ENCODE data around the gene ANKRD18B. TPM values are rescaled to one million over a fixed set of nuclear protein-coding genes. Genes with fewer than 3 reads are reported as not detected.
"Not testable (repeated sequence)": the region's sequence is repeated elsewhere in the genome, so short reads cannot be mapped to it uniquely, and the experiment has no call there.

The ANKRD18B gene
- polyA plus RNA-seq, 3 donors = 0.34 to 1.6 (median 0.93) TPM

GRCh38 chr9:33528069-33528468 lies 4.0 kb downstream of the ANKRD18B start:
- DNase-seq = not testable (repeated sequence)

GRCh38 chr9:33533958-33534357 lies 9.9 kb downstream of the ANKRD18B start:
- DNase-seq = not testable (repeated sequence)

GRCh38 chr9:33535541-33535940 lies 11.5 kb downstream of the ANKRD18B start:
- no peak for DNase-seq

DNA sequence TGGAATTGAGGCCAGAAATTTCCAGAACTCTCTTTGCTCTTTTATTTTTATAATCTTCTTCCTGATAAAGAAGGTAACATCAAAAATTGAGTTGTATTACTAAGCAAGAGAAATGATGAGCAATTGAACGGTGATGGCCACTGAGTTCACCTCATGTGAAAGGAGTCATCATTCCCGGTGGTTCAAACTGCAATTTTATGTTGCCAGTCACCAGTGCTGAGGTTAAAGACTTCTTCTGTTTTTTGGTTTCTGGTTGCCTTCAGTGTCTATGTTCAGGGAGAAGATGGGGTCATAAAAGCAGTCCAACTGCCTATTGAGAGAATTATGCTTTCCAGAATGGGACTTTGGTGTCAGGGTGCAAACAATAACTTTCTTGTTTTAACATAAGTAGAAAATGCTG lies 19.4 kb downstream of the ANKRD18B start:
- not testable (repeated sequence) for DNase-seq

DNA sequence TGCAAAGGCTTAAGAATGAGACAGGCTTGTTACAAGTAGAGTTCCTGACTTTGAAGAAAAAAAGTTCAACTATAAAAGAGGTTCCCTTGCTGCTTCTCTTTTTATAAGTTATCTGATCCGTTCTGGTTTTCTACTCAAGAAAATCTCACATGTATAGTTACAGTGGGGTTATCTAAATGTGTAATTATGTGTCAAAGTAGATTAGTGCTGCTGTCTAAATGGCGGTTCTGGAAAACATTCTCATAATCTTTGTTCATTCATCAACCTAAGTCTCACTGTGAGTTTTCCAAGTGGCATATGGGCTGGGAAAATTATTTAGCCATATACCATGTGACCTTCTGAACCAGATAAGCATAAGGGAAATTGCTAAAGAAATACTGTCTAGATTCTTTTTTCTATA lies 21.7 kb downstream of the ANKRD18B start:
- DNase-seq = not testable (repeated sequence)

- DNase-seq = not testable (repeated sequence)
Measured at GRCh38 chr9:33548816-33549215, 24.8 kb downstream of the ANKRD18B start.

DNA sequence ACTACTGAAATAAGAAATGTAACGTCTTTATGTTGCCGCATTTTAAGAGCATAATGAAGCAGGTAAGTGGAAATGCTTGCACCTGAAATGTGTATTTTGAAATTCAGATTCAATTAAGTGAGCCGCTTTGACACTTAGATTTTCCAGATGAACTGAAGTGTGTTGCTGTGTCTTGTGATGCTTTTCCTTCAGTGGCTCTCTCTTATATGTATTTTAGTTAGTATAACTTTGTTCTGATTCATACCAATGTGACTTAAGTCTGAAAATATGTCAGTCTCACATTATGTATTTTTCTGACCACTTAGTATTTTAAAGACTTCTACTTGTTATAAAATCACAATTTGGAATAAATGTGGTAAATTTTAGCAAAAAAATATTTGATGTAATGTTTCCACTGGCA lies 25.4 kb downstream of the ANKRD18B start:
- DNase-seq = not testable (repeated sequence)

- not testable (repeated sequence) for DNase-seq
Measured at GRCh38 chr9:33551183-33551582, 27.1 kb downstream of the ANKRD18B start.

DNA sequence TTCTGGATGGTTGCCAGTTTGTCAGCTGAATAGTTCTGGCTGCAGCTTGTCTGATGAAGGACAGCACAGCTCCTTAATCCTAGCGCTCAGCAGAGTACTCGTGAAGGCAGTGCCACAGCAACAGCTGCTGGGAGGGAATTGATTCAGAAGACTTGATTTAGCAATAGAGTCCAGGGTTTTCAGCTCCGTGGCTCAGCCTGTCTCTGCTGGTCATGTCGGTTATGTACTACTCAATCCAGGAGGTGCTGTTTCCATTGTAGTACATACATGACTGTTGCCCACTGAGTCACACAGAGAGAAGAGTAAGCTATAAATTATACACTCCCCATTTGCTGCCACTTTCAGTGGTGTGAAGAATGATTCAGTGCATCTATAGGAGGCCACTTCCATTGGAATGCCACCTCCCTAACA lies 28.3 kb downstream of the ANKRD18B start:
- not testable (repeated sequence) for DNase-seq

DNA sequence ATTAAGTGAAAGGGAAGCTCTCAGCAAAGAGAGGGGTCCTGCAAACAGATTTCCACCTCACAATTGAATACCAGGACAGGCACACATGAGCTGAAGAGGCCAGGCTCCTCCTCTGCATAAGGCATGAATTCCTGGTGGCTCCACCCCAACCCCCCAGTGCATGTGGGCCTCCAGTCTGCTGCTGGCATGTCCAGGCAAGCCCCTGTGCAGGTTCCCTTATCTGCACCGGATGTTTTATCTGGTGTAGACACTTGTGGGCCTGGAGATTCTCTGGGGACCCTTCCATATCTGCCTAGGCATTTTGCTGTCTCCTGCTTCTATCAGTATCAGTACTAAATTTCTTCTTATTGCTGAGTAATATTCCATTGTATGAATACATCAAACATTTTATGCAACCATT lies 36.2 kb downstream of the ANKRD18B start:
- not testable (repeated sequence) for DNase-seq

- DNase-seq = not testable (repeated sequence)
Measured at GRCh38 chr9:33562196-33562595, 38.1 kb downstream of the ANKRD18B start.

- not testable (repeated sequence) for DNase-seq
Measured at GRCh38 chr9:33567776-33568175, 43.7 kb downstream of the ANKRD18B start.

DNA sequence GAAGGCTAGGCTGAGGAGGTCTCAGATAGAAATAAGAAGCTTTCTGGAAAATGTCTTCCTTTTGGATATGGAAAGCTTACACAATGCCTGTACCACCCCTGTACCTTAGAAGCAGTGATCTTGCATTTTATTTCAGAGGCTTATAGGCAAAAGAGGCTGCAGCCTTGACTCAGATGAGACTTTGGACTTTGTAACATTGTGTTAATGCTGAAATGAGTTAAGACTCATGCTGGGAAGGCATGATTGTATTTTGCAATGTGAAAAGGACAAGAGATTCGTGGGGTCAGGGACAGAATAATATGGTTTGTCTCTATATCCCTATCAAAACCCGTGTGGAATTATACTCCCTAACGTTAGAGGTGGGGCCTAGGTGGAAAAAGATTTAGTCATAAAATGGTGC lies 53.7 kb downstream of the ANKRD18B start:
- DNase-seq = not testable (repeated sequence)

- not testable (repeated sequence) for DNase-seq
Measured at GRCh38 chr9:33579996-33580395, 55.9 kb downstream of the ANKRD18B start.

DNA sequence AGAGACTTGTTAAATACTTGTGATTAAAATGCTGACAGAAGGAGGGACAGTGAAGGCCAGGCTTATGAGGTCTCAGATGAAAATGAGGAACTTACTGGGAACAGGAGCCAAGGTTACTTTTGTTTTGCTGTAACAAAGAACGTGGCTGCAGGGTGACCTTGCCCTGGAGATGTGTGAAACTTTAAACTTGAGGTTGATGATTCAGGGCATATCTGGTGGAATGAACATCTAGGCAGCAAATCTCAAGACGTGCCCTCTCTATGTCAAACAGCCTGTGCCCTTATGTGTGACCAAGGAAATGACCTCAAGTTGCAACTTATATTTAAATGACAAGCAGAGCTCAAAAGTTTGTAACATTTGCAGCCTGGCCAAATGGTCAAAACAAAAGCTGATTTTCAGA lies 58.6 kb downstream of the ANKRD18B start:
- DNase-seq = not testable (repeated sequence)

DNA sequence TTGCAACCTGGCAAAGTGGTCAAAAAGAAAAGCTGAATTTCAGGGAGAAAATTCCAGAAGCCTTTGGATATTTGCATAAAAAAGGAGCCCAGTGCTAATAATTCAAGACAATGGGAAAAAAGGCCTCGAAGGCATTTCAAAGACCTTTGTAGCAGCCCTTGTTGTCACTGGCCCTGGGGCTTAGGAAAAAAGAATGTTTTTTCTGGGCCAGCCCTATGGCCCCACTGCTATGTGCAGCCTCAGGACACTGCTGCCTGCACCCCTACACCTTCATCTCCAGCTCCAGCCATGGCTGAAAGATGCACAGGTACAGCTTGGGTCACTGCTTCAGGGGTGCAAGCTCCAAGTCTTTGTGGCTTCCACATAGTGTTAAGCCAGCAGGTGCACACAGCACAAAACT lies 62.1 kb downstream of the ANKRD18B start:
- DNase-seq = not testable (repeated sequence)

DNA sequence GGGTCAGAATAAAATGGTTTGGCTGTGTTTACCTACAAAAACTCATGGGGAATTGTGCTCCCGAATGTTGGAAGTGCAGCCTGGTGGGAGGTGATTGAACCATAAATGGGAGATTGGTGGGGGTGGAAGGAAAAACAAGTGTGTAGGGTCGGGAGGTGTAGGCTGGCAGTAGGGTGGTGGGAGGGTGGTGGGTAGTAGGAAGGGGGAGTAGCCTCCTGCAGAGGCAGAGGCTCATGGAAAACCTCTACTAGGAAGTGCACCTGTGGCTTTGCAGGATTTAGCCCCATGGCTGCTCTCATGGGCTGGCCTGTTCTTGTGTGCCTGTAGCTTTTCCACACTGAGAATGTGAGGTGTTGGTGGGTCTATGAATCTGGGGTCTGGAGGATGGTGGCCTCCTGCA lies 63.7 kb downstream of the ANKRD18B start:
- not testable (repeated sequence) for DNase-seq

DNA sequence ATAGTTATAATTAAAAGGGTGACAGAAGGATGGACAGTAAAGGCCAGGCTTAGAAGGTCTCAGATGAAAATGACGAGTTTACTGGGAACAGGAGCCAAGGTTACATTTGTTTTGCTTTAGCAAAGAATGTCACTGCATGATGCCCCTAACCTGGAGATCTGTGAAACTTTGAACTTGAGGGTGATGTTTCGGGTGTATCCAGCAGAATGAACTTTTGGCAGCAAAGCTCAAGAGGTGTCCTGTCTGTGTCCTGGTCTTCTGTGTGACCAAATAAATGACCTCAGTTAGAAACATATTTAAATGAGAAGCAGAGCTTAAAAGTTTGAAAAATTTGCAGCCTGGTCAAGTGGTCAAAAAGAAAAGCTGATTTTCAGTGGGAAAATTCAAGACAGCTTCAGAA lies 64.8 kb downstream of the ANKRD18B start:
- DNase-seq = not testable (repeated sequence)

DNA sequence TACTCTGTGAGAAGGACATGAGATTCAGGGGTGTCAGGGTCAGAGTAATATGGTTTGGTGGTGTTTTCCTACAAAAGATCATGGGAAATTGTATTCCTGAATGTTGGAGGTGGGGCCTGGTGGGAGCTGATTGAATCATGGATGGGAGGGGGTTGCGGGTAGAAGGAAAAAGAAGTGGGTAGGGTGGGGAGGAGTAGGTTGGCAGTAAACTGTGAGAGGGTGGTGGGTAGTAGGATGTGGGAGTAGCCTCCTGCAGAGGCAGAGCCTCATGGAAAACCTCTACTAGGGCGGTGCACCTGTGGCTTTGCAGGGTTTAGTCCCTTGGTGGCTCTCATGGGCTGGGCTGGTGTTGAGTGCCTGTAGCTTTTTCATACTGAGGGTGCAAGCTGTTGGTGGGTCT lies 66.8 kb downstream of the ANKRD18B start:
- not testable (repeated sequence) for DNase-seq

DNA sequence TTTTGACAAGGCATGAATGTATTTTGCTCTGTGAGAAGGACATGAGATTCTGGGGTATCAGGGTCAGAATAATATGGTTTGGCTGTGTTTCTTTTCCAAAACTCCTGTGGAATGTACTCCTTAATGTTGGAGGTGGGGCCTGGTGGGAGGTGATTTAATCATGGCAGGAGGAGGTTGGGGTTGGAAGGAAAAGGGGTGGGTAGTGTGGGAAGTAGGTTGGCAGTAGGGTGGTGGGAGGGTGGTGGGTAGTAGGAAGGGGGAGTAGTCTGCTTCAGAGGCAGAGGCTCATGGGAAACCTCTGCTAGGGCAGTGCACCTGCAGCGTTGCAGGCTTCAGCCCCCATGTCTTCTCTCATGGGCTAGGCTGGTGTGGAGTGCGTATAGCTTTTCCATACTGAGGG lies 72.9 kb downstream of the ANKRD18B start:
- DNase-seq = not testable (repeated sequence)

GRCh38 chr9:33597386-33597785 lies 73.3 kb downstream of the ANKRD18B start:
- not testable (repeated sequence) for DNase-seq

DNA sequence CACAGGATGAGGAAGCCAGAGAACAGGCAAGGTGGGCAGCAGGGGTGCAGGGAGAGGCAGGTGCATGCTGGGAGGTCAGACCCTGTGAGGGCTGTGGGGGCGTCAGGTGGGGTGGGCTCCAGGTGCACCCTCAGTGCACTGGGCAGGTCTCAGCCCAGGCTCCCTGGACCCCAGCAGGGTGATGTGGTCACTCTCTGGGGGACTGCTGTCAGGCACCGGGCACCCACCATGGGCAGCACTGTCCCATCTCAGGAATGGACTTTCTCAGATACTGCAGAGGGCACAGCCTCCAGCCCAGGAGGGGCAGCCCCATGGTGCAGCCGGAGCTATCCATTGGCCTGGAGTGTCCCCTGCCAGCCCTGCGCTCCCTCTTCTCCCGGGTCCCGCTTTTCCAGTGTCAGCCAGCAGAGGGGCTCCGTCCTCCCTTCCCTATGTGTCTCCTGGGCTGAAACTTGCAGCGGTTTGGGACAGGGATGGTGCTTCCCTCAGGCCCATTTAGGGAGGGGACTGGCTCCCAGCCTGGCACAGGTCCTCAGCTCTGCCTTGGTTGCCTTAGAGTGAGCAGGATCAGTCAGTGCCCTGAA lies 74.8 kb downstream of the ANKRD18B start:
- DNase-seq = not testable (repeated sequence)

DNA sequence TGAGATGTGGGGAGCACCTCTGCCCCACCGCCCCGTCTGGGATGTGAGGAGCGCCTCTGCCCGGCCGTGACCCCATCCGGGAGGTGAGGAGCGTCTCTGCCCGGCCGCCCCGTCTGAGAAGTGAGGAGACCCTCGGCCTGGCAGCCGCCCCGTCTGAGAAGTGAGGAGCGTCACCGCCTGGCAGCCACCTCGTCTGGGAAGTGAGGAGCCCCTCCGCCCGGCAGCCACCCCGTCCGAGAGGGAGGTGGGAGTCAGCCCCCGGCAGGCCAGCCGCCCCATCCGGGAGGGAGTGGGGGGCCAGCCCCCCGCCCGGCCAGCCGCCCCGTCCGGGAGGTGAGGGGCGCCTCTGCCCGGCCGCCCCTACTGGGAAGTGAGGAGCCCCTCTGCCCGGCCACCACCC lies 76.9 kb downstream of the ANKRD18B start:
- not testable (repeated sequence) for DNase-seq

DNA sequence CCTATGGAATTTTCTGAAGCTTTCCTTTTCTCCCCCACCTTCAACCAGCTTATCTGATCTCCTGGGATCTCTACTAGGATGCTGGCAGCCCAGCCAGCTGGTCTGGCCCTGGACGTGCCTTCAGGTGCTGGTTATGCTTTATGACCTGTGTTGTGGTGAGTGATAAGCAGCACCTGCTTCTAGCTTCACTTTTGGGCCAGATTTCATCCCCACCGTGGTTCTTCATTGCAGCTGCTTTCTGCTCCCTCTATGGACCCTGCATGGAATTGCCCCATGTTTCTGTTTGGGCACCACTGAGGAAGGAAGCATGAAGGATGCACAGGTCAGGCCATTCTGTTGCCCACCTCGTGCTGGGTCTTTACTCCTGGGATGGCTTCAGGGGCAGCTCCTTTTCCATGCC lies 80.2 kb downstream of the ANKRD18B start:
- not testable (repeated sequence) for DNase-seq
